Endothelial cell of umbilical vein (primary cell): ENCODE measurements around the gene NAV2.
A peak's percentile ranks its signal among the peaks of the same experiment; 100 is the strongest.

Experiments
- EZH2 ChIP-seq: IDR thresholded peaks from 2 replicates; pipeline ENCODE4 v1.6.1; 2012; ENCODE audit warnings: borderline replicate concordance, low read depth, mild to moderate bottlenecking, moderate library complexity, low read length, inconsistent platforms; ENCODE audit not compliant: severe bottlenecking
- FOS ChIP-seq: IDR thresholded peaks from 2 replicates; pipeline ENCODE4 v1.6.1; 2011; ENCODE audit warnings: mild to moderate bottlenecking, low read length, moderate library complexity, borderline replicate concordance; ENCODE audit not compliant: insufficient read depth
- GATA2 ChIP-seq: IDR thresholded peaks from 2 replicates; pipeline ENCODE4 v1.7.0; 2011; ENCODE audit warnings: low read depth, mild to moderate bottlenecking, moderate library complexity, mixed read lengths, low read length; ENCODE audit not compliant: insufficient read length, insufficient read depth
- JUN ChIP-seq: IDR thresholded peaks from 2 replicates; pipeline ENCODE4 v1.6.1; 2011; ENCODE audit warnings: borderline replicate concordance, low read depth; ENCODE audit not compliant: insufficient read length, insufficient read depth
- MYC ChIP-seq: IDR thresholded peaks from one replicate; pipeline ENCODE4 v1.6.1; 2011; ENCODE audit warnings: mild to moderate bottlenecking, low read depth, low read length
- POLR2A ChIP-seq: IDR thresholded peaks from 2 replicates; pipeline ENCODE4 v1.6.1; 2012; ENCODE audit warnings: low read depth, mild to moderate bottlenecking, control low read depth, low read length
- POLR2AphosphoS5 ChIP-seq: IDR thresholded peaks from 2 replicates; pipeline ENCODE4 v1.6.1; 2012; ENCODE audit warnings: low read depth, mild to moderate bottlenecking, control low read depth, low read length, moderate library complexity; ENCODE audit not compliant: insufficient read depth
- TF ChIP-seq, protein P1 (sequence below), 2 donors: IDR thresholded peaks; 1 replicate in 1 of 2; 2 replicates in 1 of 2; pipeline ENCODE4 v1.5.1; 2011; ENCODE audit warnings: low read length in 2 of 2, mild to moderate bottlenecking in 2 of 2, moderate library complexity in 2 of 2, control low read depth in 1 of 2, inconsistent platforms in 1 of 2, low read depth in 1 of 2; ENCODE audit not compliant: insufficient read depth in 1 of 2; ENCODE audit errors: extremely low read depth in 1 of 2
- TF ChIP-seq, protein P2 (sequence below): IDR thresholded peaks from 2 replicates; pipeline ENCODE4 v1.6.1; 2011; ENCODE audit not compliant: insufficient read depth, insufficient read length

DNA sequence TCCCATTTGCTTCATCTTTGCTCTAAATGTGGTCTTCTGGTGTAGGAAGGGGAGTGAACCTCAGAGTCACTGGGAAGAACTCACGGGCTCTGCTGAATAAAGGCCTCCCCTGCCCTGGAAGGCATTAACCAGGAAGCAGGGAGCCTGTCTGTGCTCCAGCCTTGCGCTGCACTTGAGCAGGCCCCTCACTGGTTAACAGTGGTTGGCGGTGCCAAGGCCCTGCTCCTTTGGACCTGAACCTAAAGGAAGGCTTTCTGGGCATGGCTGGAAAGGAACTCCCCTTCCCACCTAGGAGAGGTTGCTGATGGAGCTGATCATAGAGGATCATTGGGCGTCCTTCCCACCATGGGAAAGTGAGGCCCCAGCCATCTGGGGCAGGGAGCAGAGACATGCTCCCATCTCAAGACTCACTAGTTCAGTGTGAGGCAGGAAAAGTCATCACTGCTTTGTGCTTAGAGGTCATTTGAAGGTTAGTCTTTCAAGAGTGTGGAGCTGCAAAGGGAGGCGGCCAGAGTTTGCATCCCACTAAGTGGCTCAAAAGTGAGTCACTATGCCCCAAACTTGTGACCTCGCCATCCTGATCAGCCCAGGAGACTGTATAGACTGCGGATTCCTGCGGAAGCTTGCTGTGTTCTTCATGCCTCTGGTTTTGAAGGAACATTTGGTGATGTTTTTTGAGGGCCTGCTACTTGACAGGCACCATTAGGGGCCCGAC, 397.3 kb downstream of the NAV2 start:
- TF ChIP-seq POLR2AphosphoS5 (peak; percentile 28), EZH2 (no peak), POLR2A (no peak), FOS (no peak), GATA2 (no peak), MYC (no peak), JUN (no peak)
- TF ChIP-seq, protein P1, sequence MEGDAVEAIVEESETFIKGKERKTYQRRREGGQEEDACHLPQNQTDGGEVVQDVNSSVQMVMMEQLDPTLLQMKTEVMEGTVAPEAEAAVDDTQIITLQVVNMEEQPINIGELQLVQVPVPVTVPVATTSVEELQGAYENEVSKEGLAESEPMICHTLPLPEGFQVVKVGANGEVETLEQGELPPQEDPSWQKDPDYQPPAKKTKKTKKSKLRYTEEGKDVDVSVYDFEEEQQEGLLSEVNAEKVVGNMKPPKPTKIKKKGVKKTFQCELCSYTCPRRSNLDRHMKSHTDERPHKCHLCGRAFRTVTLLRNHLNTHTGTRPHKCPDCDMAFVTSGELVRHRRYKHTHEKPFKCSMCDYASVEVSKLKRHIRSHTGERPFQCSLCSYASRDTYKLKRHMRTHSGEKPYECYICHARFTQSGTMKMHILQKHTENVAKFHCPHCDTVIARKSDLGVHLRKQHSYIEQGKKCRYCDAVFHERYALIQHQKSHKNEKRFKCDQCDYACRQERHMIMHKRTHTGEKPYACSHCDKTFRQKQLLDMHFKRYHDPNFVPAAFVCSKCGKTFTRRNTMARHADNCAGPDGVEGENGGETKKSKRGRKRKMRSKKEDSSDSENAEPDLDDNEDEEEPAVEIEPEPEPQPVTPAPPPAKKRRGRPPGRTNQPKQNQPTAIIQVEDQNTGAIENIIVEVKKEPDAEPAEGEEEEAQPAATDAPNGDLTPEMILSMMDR (IDR thresholded peaks at IDR 0.05; ENCODE audit: extremely low read depth in 1 of 2, insufficient read depth in 1 of 2, low read depth in 1 of 2, low read length in 2 of 2): no peak
- TF ChIP-seq, protein P2, sequence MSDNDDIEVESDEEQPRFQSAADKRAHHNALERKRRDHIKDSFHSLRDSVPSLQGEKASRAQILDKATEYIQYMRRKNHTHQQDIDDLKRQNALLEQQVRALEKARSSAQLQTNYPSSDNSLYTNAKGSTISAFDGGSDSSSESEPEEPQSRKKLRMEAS: no peak
